HG03066 (cell line): ENCODE results near the gene PPM1A.

ENCODE experiments used
- ATAC-seq: cut with Tn5 transposase; IDR thresholded peaks from one replicate; pipeline ENCODE4 v1.9.1; 2021; ENCODE audit warnings: low read depth; ENCODE audit not compliant: unreplicated experiment

PPM1A gene

GRCh38 chr14:60225265-60225664, 23.8 kb upstream of the PPM1A start:
- ATAC-seq, result no peak

GRCh38 chr14:60226298-60226697, 22.7 kb upstream of the PPM1A start:
- no peak for ATAC-seq

- ATAC-seq, result no peak
Measured at GRCh38 chr14:60227291-60227690, 21.7 kb upstream of the PPM1A start.

- no peak for ATAC-seq
Measured at GRCh38 chr14:60229614-60230013, 19.4 kb upstream of the PPM1A start.

DNA sequence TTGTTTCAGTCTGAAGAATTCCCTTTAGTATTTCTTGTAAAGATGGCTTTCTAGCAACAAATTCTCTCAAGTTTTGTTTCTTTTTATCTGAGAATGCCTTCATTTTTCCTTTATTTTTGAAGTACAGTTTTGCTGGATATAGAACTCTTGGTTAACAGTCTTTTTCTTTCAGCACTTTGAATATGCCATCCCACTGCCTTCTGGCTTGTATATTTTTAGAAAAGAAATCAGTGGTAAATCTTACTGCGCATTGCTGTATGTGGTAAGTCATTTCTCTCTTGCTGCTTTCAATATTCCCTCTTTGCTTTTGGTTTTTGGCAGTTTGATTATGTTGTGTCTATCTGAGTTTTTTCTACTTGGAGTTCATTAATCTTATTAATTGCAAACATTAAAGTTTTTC, 16.8 kb upstream of the PPM1A start:
- ATAC-seq, result no peak

GRCh38 chr14:60233251-60233650, 15.8 kb upstream of the PPM1A start:
- no peak for ATAC-seq

DNA sequence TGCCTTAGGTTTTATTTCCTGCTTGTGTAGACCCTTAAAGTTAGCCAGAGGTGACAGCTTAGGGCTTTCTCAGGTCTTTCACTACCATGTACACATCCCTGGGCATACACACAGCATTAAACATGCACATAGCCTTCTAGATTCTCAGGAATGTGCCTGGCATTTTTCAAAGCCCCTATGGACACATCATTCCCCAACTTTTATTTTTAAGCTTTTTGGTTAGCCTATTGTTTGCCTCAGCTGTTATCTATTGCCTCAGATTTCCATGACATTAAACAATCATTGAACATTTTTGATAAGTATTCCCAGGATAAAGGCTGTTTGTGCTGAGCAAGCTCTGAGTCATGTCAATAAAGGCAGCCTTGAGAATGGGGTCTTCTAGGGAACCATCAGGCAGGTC, 15.1 kb upstream of the PPM1A start:
- no peak for ATAC-seq

GRCh38 chr14:60235440-60235839, 13.6 kb upstream of the PPM1A start:
- no peak for ATAC-seq

DNA sequence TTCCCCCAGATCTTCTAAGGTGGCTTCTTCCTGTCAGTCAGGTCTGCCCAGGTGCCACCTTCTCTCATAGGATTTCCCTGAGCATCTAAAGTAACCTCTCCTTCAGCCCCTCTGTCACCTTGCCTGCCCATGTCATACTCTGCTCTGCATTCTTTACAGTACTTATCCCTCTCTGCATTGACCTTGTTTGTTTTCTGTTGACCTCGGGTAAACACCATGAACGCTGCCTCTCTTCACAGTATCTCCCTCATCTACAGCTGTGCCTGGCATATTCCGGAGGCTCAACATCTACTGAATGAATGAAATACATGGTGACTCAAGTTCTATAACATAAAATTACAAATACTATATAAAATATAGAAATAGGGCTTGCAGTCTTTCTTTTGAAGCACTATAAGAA, 10.1 kb upstream of the PPM1A start:
- ATAC-seq, result no peak

GRCh38 chr14:60240139-60240856, 8.7 kb upstream of the PPM1A start:
- no peak for ATAC-seq

DNA sequence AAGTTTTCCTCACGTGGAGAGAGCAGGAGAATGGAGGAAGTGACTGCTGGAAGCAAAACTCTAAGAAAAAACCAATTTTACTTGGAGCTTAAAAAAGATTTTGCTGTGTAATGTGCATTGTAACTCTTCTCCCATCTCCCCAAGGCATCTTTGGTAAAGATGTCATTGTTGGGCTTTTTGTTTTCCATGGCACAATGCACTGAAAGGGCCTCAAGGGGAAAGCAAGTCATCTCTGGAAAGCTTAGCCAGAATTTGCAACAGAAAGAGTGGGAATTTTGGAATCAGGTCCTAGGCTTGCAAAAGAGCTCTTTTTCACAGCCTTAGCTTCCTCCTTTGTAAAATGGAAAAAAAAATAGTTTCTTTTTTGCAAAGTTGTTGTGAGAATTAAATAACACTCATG, 7.9 kb upstream of the PPM1A start:
- no peak for ATAC-seq

DNA sequence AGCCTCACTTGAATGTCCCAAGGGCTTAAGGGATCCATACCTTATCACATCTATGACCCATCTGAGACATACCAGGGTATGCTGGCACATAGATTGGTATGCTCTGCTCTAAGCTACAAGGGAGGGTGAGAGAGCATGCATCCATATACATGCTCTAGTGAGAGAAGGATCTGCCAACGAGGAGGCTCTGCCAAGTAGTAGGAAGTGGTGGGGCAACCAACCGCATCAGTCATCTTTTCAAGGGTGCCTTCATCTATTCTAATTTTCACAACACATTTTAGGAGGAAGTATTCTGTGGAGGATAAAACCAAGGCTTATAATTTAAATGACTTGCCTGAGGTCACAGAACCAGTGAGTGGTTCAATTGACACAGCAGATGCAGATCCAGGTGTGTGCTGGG, 6.6 kb upstream of the PPM1A start:
- no peak for ATAC-seq

DNA sequence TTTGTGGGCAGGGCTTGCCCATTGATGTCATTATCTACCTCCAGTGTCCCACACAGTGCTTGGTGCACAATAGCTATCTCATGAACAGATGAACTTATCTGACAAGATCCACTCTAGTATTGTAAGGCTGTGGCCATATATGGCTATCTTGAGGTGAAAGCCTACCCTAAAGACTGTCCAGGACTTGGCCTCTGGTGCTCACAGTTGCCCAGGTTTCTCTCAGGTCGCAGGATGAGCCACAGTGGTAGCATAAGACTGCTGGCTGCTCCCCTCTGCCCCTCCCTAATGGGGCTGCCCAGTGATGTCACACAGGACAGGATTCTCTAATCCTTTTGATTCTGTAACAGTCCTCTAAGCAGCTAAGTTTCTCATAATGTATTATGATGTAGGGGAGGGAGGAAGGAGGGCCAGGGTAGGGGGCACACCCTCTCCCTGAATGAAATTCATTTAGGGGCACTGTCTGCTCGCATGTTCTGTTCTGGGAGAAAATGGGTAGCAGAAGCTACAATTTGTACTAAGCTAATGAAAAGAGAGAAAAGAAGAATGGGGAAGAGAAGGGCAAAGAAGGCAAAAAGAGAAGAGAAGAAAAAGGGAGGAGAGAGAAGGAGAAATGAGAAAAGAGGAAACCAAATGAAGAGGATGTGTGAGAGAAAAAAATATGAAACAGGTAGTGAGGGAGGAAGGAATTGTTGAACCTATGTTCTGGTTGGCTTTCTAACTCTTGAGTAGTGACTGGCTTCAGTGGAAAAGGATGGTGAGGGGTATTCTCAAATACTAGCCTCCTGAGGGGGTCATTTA, 3.4 kb upstream of the PPM1A start:
- ATAC-seq, result no peak

DNA sequence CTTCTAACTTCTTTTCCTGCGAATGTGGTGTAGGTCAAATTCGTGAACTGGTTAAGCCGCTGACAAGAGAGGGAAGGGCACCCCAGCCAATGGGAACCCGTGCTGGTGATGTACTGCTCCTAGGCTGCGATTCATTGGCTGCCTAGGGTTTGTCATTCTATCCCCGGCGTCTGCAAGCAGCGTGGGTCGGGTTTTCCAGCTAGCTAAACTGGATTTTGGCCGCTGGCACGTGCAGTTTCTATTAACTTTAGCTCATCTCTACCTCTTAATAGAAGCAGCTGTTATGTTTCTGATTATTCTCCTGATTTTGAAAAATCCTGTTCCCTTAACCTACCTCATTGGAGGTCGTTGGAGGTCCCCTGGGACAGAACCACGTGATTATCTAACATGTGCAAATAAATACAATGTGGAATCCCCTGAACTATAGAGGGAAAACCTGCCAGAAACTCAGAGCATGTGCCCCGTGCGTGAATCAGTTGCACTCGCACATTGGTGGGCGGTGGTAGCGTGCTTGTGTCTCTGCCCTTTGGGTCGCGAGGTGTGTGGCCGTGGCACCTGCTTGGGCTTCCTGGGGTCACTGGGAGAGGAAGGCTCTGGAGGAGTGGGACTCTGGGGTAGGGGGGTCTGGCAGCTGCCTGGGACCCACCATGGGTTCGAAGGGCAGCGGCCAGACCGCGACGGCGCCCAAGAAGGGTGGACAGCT, 876 bp upstream of the PPM1A start:
- peak; percentile 65 for ATAC-seq

GRCh38 chr14:60249321-60250256, 568 bp downstream of the PPM1A start:
- peak; percentile 36 for ATAC-seq

DNA sequence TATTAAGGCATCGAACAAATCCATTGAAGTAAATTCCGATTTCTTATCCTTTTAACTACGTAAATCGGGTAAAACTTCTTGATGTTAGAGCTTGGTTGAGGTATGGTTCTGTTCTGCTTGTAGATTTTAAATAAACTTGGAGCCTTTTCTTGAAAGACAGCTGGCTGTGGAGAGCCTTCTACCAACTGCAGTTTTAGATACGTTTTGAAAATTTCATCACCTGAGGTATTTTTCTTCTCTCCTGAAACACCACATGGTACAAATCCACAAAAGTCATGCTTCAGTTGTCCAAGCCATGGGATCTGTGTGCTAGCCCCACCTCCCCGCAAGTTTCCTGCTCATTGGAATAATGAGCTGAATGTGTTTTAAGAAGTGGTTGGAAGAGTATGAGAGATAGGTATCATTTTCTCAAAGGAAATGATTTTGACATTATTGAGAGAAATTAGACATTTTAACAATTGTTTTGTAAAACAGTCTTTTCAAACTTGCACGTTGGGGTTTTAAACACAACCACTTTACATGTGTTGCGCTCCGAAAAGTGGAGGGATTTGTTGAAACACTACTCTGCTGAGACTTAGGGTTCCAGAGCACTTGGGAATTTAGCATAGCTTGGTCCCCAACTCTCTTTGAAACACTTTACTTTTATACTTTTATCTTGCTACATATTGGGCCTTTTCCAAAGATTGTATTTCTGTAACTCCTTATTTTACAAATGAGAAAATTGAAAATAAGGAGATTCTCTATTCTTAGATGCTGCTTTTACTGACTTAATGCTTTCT, 1.4 kb downstream of the PPM1A start:
- ATAC-seq, result no peak

DNA sequence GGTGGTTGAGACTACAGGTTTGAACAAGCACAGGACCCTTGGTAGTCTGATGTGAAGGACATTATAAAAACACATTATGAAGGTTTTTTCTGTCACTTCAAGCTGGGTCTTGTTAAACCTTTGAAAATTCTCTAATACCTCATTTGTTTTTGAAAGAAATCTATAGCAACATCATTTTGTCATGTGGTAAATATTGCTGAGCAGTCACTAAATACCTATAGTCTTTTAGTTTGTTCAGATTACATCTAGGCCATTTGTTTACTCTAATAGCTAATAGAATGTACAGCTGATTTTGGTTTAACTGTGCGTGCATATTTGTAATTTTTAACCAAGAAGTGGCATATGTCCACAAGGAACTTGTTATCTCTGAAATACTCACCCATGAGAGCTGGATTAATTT, 2.9 kb downstream of the PPM1A start:
- ATAC-seq, result no peak

DNA sequence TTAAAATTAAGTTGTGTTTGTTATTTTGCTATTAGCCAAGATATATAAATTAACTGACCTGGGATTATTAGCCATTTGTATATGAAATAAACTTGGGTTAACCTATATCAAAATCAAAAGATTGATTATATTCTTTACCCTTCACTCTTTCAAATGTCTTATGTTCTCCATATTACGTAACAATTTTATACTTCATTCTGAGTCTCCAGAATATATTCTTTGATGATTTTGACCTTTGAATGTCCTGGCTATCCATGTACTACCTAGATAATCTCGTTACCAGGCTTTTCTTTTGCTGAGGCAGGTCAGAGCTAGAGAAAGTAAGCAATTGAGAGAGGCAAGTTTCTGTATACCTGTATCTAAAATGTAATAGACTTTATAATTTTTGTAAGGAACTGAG, 3.6 kb downstream of the PPM1A start:
- no peak for ATAC-seq

- no peak for ATAC-seq
Measured at GRCh38 chr14:60253649-60254048, 4.6 kb downstream of the PPM1A start.

DNA sequence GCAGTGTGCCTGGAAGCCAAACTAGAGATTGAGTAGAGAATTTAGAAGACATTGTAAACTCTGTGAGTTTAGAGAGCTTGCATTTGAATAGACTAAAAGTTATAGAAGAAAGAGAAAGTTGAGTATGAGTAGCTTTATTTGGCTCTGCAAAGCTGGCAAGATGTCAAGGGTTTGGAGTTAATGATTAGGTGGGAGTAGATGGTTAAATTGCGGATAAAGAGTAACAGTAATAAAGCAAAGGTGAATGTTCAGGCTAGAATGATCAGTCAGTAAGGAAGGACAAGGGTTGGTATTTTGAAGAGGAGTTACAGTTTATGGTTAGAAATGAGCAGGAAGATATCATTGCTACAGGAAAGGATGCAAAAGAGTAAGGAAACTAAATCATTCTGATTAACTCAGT, 5.2 kb downstream of the PPM1A start:
- ATAC-seq, result no peak
